ENCODE measurements around the gene DBI.

DBI gene

GRCh38 chr2:119415630-119416029 lies 48.9 kb downstream of the DBI start:
- Histone ChIP-seq H3K9me3 (replicated peaks; ENCODE audit: insufficient read depth, low read length) (no peaks in the 10 kb centered on the region), H3K4me3 (ENCODE audit: low read length) (no peak overlapping the region), H3K36me3 (replicated peaks; ENCODE audit: insufficient read depth, low read length) (no peaks in the 10 kb centered on the region), H3K27me3 (replicated peaks; ENCODE audit: insufficient read depth, low read length) (no peaks in the 10 kb centered on the region), H4K20me1 (ENCODE audit: insufficient read depth, low read length) (no peaks in the 10 kb centered on the region), H3K9me2 (replicated peaks; ENCODE audit: insufficient read depth, low read length) (no peaks in the 10 kb centered on the region), H3K4me2 (ENCODE audit: low read depth, low read length) (no peak overlapping the region), H3K27ac (ENCODE audit: low read length) (no peak overlapping the region), H3K4me1 (ENCODE audit: low read length) (0 out of 2 replicates have a peak, but pooled peaks cover 6% of the 10 kb centered on the region), H2AFZ (ENCODE audit: low read length) (no peak overlapping the region), H3K79me2 (ENCODE audit: low read length) (no peaks in the 10 kb centered on the region), H3F3A (ENCODE audit: insufficient read depth, low read length) (no peaks in the 10 kb centered on the region), H3K9ac (ENCODE audit: low read length) (no peak overlapping the region)
- DNase-seq = no peak
- TF ChIP-seq EZH2 (optimal IDR thresholded peaks at IDR 0.05; ENCODE audit: low read depth, low read length) (no peak), CTCF (IDR thresholded peaks at IDR 0.05; ENCODE audit: low read length) (no peak), EZH2phosphoT487 (IDR thresholded peaks at IDR 0.05; ENCODE audit: low read length) (no peak)

- Histone ChIP-seq H3K27me3 (replicated peaks; ENCODE audit: insufficient read depth, low read length) (no peaks in the 10 kb centered on the region), H4K20me1 (ENCODE audit: insufficient read depth, low read length) (no peaks in the 10 kb centered on the region), H2AFZ (ENCODE audit: low read length) (no peak overlapping the region), H3K9ac (ENCODE audit: low read length) (no peak overlapping the region), H3K4me3 (ENCODE audit: low read length) (no peak overlapping the region), H3K9me2 (replicated peaks; ENCODE audit: insufficient read depth, low read length) (no peaks in the 10 kb centered on the region), H3K4me1 (ENCODE audit: low read length) (0 out of 2 replicates have a peak, but pooled peaks cover 6% of the 10 kb centered on the region), H3K36me3 (replicated peaks; ENCODE audit: insufficient read depth, low read length) (no peaks in the 10 kb centered on the region), H3K27ac (ENCODE audit: low read length) (no peak overlapping the region), H3F3A (ENCODE audit: insufficient read depth, low read length) (no peaks in the 10 kb centered on the region), H3K4me2 (ENCODE audit: low read depth, low read length) (no peak overlapping the region), H3K9me3 (replicated peaks; ENCODE audit: insufficient read depth, low read length) (no peaks in the 10 kb centered on the region), H3K79me2 (ENCODE audit: low read length) (no peaks in the 10 kb centered on the region)
- DNase-seq = no peak
- TF ChIP-seq CTCF (IDR thresholded peaks at IDR 0.05; ENCODE audit: low read length) (no peak), EZH2 (optimal IDR thresholded peaks at IDR 0.05; ENCODE audit: low read depth, low read length) (no peak), EZH2phosphoT487 (IDR thresholded peaks at IDR 0.05; ENCODE audit: low read length) (no peak)
These were observed 49.6 kb downstream of the DBI start for GRCh38 chr2:119416299-119416923.

DNA sequence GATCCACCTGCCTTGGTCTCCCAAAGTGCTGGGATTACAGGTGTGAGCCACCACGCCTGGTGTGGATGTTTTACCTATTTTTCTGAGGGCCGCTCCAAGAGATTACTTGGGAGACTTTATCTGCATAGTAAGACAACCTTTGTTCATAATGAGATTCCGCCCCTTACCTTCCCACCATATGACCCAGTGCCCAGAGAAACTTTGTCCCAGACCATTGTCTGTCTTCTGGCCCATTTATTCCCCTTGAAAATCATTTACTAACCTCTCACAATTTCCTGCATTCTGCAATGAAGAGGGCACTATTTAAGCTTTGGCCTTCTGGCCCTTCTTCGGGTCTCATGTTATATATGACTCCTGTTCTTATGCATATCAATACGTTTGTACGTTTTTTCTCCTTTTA lies 51.1 kb downstream of the DBI start:
- no peaks in the 10 kb centered on the region for H3F3A ChIP-seq (ENCODE audit: insufficient read depth, low read length)
- no peak overlapping the region for H3K9ac ChIP-seq (ENCODE audit: low read length)
- no peak for DNase-seq
- H3K79me2 ChIP-seq (ENCODE audit: low read length) = no peaks in the 10 kb centered on the region
- no peak overlapping the region for H3K4me3 ChIP-seq (ENCODE audit: low read length)
- no peaks in the 10 kb centered on the region for H3K9me3 ChIP-seq (replicated peaks; ENCODE audit: insufficient read depth, low read length)
- H3K27me3 ChIP-seq (replicated peaks; ENCODE audit: insufficient read depth, low read length) = no peaks in the 10 kb centered on the region
- H3K36me3 ChIP-seq (replicated peaks; ENCODE audit: insufficient read depth, low read length) = no peaks in the 10 kb centered on the region
- no peak overlapping the region for H3K4me2 ChIP-seq (ENCODE audit: low read depth, low read length)
- H3K9me2 ChIP-seq (replicated peaks; ENCODE audit: insufficient read depth, low read length) = no peaks in the 10 kb centered on the region
- no peak for TF ChIP-seq CTCF (IDR thresholded peaks at IDR 0.05; ENCODE audit: low read length)
- no peak for TF ChIP-seq EZH2 (optimal IDR thresholded peaks at IDR 0.05; ENCODE audit: low read depth, low read length)
- no peak for TF ChIP-seq EZH2phosphoT487 (IDR thresholded peaks at IDR 0.05; ENCODE audit: low read length)
- H3K27ac ChIP-seq (ENCODE audit: low read length) = no peak overlapping the region
- H4K20me1 ChIP-seq (ENCODE audit: insufficient read depth, low read length) = no peaks in the 10 kb centered on the region
- no peak overlapping the region for H2AFZ ChIP-seq (ENCODE audit: low read length)
- 0 out of 2 replicates have a peak, but pooled peaks cover 6% of the 10 kb centered on the region for H3K4me1 ChIP-seq (ENCODE audit: low read length)
